Measurements from ENCODE around the gene ID1. TPM values are rescaled to one million over a fixed set of nuclear protein-coding genes. Genes with fewer than 3 reads are reported as not detected.

The ID1 gene
- total RNA-seq, 1 experiment from 2014 or later: 360 TPM

- Histone ChIP-seq H2BK20ac (ENCODE audit: low read depth, low read length, poor library complexity, severe bottlenecking) (no peak overlapping the region), H4K8ac (replicated peaks; ENCODE audit: insufficient read length, low read depth, low read length) (no peak overlapping the region), H2BK5ac (ENCODE audit: insufficient read length, low read length) (no peak overlapping the region), H3K4me1 (ENCODE audit: insufficient read depth, low read length) (no peaks in the 10 kb centered on the region), H2BK15ac (ENCODE audit: low read depth, low read length) (no peak overlapping the region), H3K4ac (ENCODE audit: low read depth, low read length) (no peak overlapping the region; the same call in 1 of the 2 replicates), H4K20me1 (ENCODE audit: control insufficient read depth, insufficient read depth, insufficient read length) (no peaks in the 10 kb centered on the region), H2BK12ac (ENCODE audit: insufficient read length, low read depth, low read length) (no peak overlapping the region), H3K9ac (ENCODE audit: extremely low read depth, insufficient read length, low read length) (no peak overlapping the region), H4K91ac (ENCODE audit: insufficient read length, low read depth, low read length) (no peak overlapping the region), H3K79me2 (ENCODE audit: insufficient read depth, low read length) (no peaks in the 10 kb centered on the region), H3K4me2 (ENCODE audit: insufficient read depth, insufficient read length, low read length) (no peak overlapping the region), H2AFZ (ENCODE audit: low read length) (no peak overlapping the region), H3K23me2 (ENCODE audit: insufficient read length, low read depth, low read length, poor library complexity, severe bottlenecking) (no peaks in the 10 kb centered on the region), H2AK5ac (ENCODE audit: insufficient read length, low read length) (no peak overlapping the region), H3K27me3 (ENCODE audit: insufficient read depth, low read length) (no peaks in the 10 kb centered on the region), H3K27ac (ENCODE audit: insufficient read length, low read depth, low read length) (no peak overlapping the region), H3K23ac (ENCODE audit: insufficient read length, low read depth, low read length) (no peak overlapping the region), H3K9me3 (ENCODE audit: control insufficient read depth, low read depth, low read length) (no peaks in the 10 kb centered on the region), H3T11ph (ENCODE audit: low read length) (no peak overlapping the region), H3K18ac (ENCODE audit: insufficient read length, low read depth, low read length) (no peak overlapping the region), H3K14ac (ENCODE audit: insufficient read depth, low read length) (no peak overlapping the region), H4K5ac (ENCODE audit: insufficient read length, low read depth, low read length) (no peak overlapping the region), H2BK120ac (ENCODE audit: low read depth, low read length, poor library complexity, severe bottlenecking) (no peak overlapping the region), H3K79me1 (ENCODE audit: insufficient read depth, low read depth, low read length, poor library complexity, severe bottlenecking) (no peaks in the 10 kb centered on the region), H3K56ac (ENCODE audit: insufficient read length, low read depth, low read length) (no peak overlapping the region)
- peak; percentile 100 for TF ChIP-seq CTCF (conservative IDR thresholded peaks at IDR 0.05)
- no peaks in the 10 kb centered on the region for H3K9me3 Mint-ChIP-seq
- H3K27me3 Mint-ChIP-seq (ENCODE audit: low read depth): no peaks in the 10 kb centered on the region
- peak; percentile 82 for DNase-seq
- H3K36me3 Mint-ChIP-seq (ENCODE audit: insufficient read depth in 1 of 3, low read depth in 3 of 3): peaks cover 37 to 86% (median 47%) of the 10 kb centered on the region in 3 experiments
- H3K27ac Mint-ChIP-seq: peak overlapping the region; percentile 86 to 99 (median 87); a peak in 6 of 7 replicates
- peaks cover 16 to 21% of the 10 kb centered on the region in 2 experiments for H3K4me1 Mint-ChIP-seq
- WGBS (ENCODE audit: extremely low coverage, insufficient read length, low lambda C conversion rate): no CpG with 5 or more reads among the region's 6 CpGs
- no peak overlapping the region for H3K4me3 Mint-ChIP-seq
These were observed 44.9 kb upstream of the ID1 start for GRCh38 chr20:31560094-31560745.
